ENCODE data around the gene EFNA5. TPM values are rescaled to one million over a fixed set of nuclear protein-coding genes. Genes with fewer than 3 reads are reported as not detected.

EFNA5 gene
- total and polyA plus RNA-seq, 8 donors: 0.29 to 187 (median 3.1) TPM

- H3K4me1 ChIP-seq: peaks cover 0 to 12% (median 0%) of the 10 kb centered on the region in 4 donors
- no peak overlapping the region for H3K27ac ChIP-seq
- no peak overlapping the region for H3K4me3 ChIP-seq
- DNase-seq: no peak
- H3K36me3 ChIP-seq: no peaks in the 10 kb centered on the region
- H3K27me3 ChIP-seq: no peaks in the 10 kb centered on the region
- WGBS, 5 donors: 64 to 97% (median 95%) methylated on average over 3 of the region's 3 CpGs
- H3K9me3 ChIP-seq: no peaks in the 10 kb centered on the region
- intact Hi-C loops (cut with DNase I; ENCODE audit: low total_unique reads): no loop called here
- no peak for TF ChIP-seq POLR2A (IDR thresholded peaks at IDR 0.05)
- TF ChIP-seq EP300 (IDR thresholded peaks at IDR 0.05): no peak
- no peak for TF ChIP-seq CTCF (IDR thresholded peaks at IDR 0.05)
- no peak for TF ChIP-seq POLR2AphosphoS5 (IDR thresholded peaks at IDR 0.05)
Measured at GRCh38 chr5:107407713-107408298, 262.9 kb downstream of the EFNA5 start.

GRCh38 chr5:107404595-107405374 is 266.0 kb downstream of the EFNA5 start:
- no peak for TF ChIP-seq POLR2AphosphoS5 (IDR thresholded peaks at IDR 0.05)
- TF ChIP-seq CTCF (IDR thresholded peaks at IDR 0.05): no peak
- no peak for TF ChIP-seq POLR2A (IDR thresholded peaks at IDR 0.05)
- TF ChIP-seq EP300 (IDR thresholded peaks at IDR 0.05): no peak
- Histone ChIP-seq H3K4me1 (peaks cover 0 to 12% (median 0%) of the 10 kb centered on the region in 4 donors), H3K4me3 (no peak overlapping the region), H3K27me3 (no peaks in the 10 kb centered on the region), H3K27ac (no peak overlapping the region), H3K36me3 (no peaks in the 10 kb centered on the region), H3K9me3 (no peaks in the 10 kb centered on the region)
- no peak for DNase-seq
- intact Hi-C loops (cut with DNase I; ENCODE audit: low total_unique reads): no loop called here
- WGBS, 5 donors: 83 to 91% (median 87%) methylated on average over 10 of the region's 10 CpGs

GRCh38 chr5:107403228-107403953 is 267.3 kb downstream of the EFNA5 start:
- H3K27ac ChIP-seq: no peak overlapping the region
- no peak overlapping the region for H3K4me3 ChIP-seq
- H3K36me3 ChIP-seq: no peaks in the 10 kb centered on the region
- 58 to 82% (median 67%) methylated on average over 3 of the region's 3 CpGs for WGBS, 5 donors
- H3K27me3 ChIP-seq: no peaks in the 10 kb centered on the region
- intact Hi-C loops (cut with DNase I; ENCODE audit: low total_unique reads): no loop called here
- peaks cover 0 to 12% (median 0%) of the 10 kb centered on the region in 4 donors for H3K4me1 ChIP-seq
- no peak for TF ChIP-seq CTCF (IDR thresholded peaks at IDR 0.05)
- TF ChIP-seq POLR2AphosphoS5 (IDR thresholded peaks at IDR 0.05): no peak
- no peak for TF ChIP-seq POLR2A (IDR thresholded peaks at IDR 0.05)
- no peak for TF ChIP-seq EP300 (IDR thresholded peaks at IDR 0.05)
- H3K9me3 ChIP-seq: no peaks in the 10 kb centered on the region
- DNase-seq: no peak

- Histone ChIP-seq H3K4me3 (no peak overlapping the region), H3K36me3 (no peaks in the 10 kb centered on the region), H3K27me3 (no peaks in the 10 kb centered on the region), H3K27ac (no peak overlapping the region), H3K9me3 (no peaks in the 10 kb centered on the region), H3K4me1 (peaks cover 0 to 12% (median 0%) of the 10 kb centered on the region in 4 donors)
- 83 to 87% (median 85%) methylated on average over 12 of the region's 12 CpGs for WGBS, 5 donors
- intact Hi-C loops (cut with DNase I; ENCODE audit: low total_unique reads): no loop called here
- no peak for TF ChIP-seq POLR2AphosphoS5 (IDR thresholded peaks at IDR 0.05)
- no peak for TF ChIP-seq POLR2A (IDR thresholded peaks at IDR 0.05)
- no peak for TF ChIP-seq EP300 (IDR thresholded peaks at IDR 0.05)
- TF ChIP-seq CTCF (IDR thresholded peaks at IDR 0.05): no peak
- DNase-seq: peak in 1 of 2 donors; percentile 21
Measured at GRCh38 chr5:107402434-107403227, 268.1 kb downstream of the EFNA5 start.
